ENCODE measurements around the gene NRXN3.

NRXN3 gene

GRCh38 chr14:79137045-79137430, 966.9 kb downstream of the NRXN3 start:
- DNase-seq (ENCODE audit: low read depth in 2 of 2): no peak

GRCh38 chr14:79137836-79138235, 967.7 kb downstream of the NRXN3 start:
- DNase-seq (ENCODE audit: low read depth in 2 of 2): no peak

- DNase-seq (ENCODE audit: low read depth in 2 of 2): no peak
These were observed 974.7 kb downstream of the NRXN3 start for GRCh38 chr14:79144896-79145295.

DNA sequence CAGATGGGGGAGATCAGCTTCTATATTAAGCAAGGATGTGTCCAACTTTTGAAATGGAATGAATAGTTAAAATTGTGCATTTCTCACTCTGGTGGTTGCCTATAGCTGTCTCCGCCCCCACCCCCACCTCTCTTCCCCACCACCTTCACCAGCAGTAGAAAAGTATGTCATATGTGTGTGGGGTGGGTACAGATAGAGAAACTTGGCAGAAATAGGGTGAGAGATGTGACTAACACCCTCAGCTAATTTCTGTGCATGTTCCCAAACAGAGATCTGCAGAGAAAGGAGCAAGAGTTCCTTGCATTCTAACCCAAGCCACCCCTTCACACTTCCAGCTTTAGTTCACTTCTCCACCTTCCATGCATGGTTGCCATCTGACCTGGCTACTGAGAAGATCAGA, 980.1 kb downstream of the NRXN3 start:
- DNase-seq (ENCODE audit: low read depth in 2 of 2): no peak

- DNase-seq (ENCODE audit: low read depth in 2 of 2): no peak
These were observed 987.2 kb downstream of the NRXN3 start for GRCh38 chr14:79157369-79157768.

DNA sequence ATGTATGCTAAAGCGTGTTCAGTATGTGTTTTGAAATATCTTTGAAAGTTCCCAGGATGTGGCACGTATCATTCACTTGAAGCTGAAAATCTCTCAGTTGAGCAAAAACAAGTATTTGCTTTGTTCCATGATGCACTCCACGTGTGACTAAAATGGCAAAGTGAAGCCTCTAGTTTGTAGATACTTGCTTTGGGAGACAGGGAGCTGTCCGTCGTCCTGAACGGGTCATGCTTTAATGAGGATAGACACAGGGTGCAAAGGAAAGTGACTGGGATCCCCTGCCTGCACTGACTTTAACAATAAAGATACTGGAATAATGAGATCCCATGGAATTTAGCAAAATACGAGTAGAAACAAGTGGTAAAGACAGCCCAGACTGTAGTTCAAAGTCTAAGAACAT, 991.4 kb downstream of the NRXN3 start:
- no peak for DNase-seq (ENCODE audit: low read depth in 2 of 2)

- no peak for DNase-seq (ENCODE audit: low read depth in 2 of 2)
These were observed 992.7 kb downstream of the NRXN3 start for GRCh38 chr14:79162833-79163232.

DNA sequence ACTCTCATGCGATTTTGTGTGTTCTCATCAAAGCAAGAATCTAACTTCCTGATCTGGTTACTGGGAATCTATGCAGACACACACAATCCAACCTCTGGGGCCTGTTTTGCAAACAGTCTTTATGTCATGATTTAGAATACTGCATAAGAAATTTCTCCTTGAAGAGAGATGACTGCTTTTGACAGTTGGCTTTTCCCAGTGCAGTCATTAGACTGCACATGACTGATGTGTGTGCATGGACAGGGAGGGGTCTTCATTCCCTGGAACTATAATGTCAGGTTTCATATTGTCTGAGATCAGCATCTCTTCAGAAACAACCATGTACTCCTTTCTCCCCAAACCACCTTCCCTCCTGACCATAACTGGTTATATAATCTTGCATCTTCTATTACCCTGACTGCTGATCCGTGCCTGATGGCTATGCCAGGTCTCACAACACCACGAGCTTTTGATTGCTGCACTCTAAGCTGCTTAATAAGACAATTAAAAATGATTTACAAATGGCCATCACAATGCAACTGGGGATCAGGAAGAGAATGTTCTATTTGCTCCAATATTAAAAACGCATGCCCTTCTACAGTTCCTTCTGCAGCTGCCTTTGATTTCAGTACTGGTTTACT, 995.4 kb downstream of the NRXN3 start:
- no peak for DNase-seq (ENCODE audit: low read depth in 2 of 2)

DNA sequence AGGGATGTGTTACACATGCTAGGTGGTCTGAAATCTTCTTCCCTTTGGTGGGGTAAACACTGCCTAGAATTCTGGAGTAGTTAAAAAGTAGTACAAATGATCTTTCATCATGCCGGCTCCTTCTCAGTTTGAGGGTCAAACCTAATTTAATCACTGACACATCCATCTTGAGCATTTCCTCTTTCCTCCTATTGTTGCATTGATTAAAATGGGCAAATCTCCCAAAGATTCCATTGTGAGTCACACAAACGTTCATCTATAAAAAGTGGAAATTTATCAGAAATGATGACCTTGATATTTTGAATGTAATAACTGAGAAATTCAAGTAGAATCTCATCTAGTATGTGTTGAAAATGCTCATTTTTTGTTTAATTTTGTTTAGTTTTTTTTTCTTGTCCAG, 996.0 kb downstream of the NRXN3 start:
- no peak for DNase-seq (ENCODE audit: low read depth in 2 of 2)

DNA sequence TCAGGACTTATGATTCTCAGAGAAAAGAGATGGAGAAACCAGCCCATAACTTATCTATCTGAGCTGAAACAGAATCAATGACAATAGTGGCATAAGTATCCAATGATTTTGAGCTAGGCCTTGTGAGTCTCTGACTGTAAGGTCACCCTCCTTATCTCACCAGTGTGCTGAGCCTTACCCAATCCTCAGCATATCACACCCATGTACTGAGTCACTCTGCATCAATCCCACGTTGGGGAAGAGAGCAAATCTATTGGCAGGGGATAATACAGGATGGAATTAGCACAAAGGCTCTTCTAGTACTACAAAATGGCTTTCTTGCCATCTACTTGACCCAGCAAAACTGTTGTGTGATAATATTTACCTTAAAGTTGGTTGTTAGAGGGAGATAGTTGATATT, 997.8 kb downstream of the NRXN3 start:
- no peak for DNase-seq (ENCODE audit: low read depth in 2 of 2)

- no peak for DNase-seq (ENCODE audit: low read depth in 2 of 2)
These were observed 1005.5 kb downstream of the NRXN3 start for GRCh38 chr14:79175671-79176070.

GRCh38 chr14:79177106-79177505, 1006.9 kb downstream of the NRXN3 start:
- DNase-seq (ENCODE audit: low read depth in 2 of 2): no peak

DNA sequence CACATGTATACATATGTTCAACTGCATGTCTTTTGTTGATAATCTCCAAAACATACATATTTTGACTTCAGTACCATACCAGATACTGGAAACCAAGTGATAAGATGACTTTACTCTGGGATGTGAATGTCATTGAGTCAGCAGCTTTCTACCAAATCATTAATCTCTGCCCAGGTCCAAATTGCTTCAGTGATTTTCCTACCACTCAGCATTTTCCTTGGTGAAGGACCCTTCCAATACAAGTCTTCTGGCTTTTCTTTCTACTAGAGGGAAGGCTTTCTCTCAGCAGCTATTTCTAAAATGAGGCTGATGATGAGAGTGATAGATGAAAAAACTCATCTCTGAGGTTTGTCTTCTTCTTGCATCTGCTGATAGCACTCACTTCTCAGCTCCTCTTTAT, 1008.5 kb downstream of the NRXN3 start:
- DNase-seq (ENCODE audit: low read depth in 2 of 2): no peak

DNA sequence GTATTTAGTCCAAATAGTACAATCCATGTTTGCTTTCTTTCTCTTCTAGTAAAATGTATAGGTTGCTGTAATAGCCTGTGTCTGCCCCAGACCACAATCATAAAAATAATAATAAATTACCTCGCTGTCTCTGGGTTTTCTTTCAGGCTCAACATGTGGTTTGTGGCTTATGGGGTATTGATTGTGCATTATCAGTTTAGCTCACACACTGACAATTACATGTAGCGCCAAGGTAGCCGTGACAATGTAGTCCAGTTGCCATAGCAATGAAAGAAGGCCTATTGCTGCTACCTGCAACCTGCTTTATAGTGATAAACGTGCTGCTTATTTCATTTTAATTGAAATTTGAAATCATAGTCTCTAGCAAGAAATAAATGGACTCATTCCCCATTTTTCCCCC, 1009.8 kb downstream of the NRXN3 start:
- no peak for DNase-seq (ENCODE audit: low read depth in 2 of 2)

GRCh38 chr14:79180656-79181055, 1010.5 kb downstream of the NRXN3 start:
- no peak for DNase-seq (ENCODE audit: low read depth in 2 of 2)

DNA sequence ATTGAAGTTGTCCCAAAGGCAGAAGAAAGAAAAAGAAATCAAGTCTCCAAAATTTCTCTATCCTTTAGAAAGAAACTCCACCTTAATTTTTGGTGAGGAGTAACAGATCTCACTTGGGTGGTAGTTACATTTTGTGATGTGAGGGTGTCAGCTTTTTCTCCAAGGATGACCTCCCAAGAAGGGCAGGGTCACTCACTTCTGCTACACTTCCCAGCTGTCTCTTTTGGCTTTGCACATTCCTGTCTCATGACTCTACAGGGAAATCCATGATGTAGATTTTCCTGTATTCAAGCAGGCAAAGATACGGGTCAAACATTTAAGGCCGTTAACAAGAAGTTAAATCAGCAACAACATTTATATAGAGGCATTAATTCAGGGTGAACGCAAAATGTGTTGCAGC, 1016.4 kb downstream of the NRXN3 start:
- no peak for DNase-seq (ENCODE audit: low read depth in 2 of 2)

- no peak for DNase-seq (ENCODE audit: low read depth in 2 of 2)
These were observed 1023.7 kb downstream of the NRXN3 start for GRCh38 chr14:79193689-79194477.

- no peak for DNase-seq (ENCODE audit: low read depth in 2 of 2)
These were observed 1026.0 kb downstream of the NRXN3 start for GRCh38 chr14:79196216-79196615.

DNA sequence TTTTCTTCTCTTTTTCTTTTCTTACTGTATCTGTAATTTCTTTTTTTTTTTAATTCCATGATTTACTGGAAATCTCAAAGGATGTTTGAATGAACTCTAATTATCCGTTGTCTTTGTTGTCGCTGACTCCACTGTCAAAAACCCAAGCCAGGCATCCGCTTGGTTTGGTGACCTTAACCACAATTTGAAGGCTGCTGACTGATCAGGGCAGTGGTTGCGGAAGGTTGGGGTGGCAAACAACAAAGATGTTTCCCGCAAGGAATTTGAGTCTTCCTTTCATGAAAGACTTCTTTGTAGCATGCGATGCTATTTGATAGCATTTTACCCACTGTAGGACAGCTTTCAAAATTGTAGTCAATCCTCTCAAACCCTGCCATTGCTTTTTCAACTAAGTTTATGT, 1027.3 kb downstream of the NRXN3 start:
- DNase-seq (ENCODE audit: low read depth in 2 of 2): no peak

GRCh38 chr14:79199217-79199616, 1029.0 kb downstream of the NRXN3 start:
- no peak for DNase-seq (ENCODE audit: low read depth in 2 of 2)

DNA sequence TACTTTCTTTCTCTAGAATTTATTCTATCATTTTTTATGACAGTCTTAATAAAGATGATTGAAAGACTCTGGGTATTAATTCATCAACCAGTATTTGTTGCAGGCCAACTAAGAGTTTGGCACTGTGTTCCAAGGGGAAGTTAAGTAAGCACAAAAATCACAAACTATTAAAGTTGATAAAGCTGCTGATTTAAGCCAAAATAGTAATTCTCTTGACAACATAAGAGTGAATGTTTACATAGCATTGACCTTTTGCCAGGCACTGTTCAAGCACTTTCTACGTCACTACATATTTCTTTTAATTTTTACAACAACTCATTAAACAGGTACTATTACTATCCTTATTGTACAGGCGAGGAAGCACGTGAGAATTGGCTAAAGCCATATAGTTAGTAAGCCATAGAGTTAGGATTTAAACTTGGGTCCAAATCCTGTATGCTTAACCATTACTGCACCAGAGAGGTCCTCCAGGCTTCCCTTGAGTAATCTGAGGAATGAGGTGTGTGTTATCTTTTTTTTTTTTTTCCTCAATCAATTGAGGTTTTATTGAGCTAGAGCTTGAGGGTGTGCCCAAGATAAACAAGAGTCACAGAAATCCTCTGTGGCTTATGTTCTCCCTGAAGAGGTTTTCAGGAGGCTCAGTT, 1031.5 kb downstream of the NRXN3 start:
- no peak for DNase-seq (ENCODE audit: low read depth in 2 of 2)

- no peak for DNase-seq (ENCODE audit: low read depth in 2 of 2)
These were observed 1034.4 kb downstream of the NRXN3 start for GRCh38 chr14:79204591-79204990.

DNA sequence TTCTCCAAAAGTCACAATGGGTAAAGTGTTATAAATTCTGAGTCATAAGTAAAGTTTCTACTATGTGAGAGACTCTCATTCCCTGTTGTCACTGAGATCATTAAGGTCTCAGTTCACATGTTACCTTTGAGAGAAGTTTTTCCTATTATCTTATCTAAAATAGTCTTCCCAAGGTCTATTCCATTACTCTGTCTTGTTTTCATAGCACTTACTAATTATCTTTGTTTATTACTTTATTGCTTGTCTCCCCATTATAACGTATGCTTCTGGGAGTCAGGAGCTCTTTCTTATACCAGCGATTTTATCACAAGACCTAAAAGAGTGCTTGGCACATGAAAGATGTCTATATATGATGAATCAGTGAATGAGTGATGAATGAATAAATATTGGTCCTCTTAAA, 1039.2 kb downstream of the NRXN3 start:
- no peak for DNase-seq (ENCODE audit: low read depth in 2 of 2)
